Gastroesophageal sphincter (tissue), 4 donors: ENCODE measurements around the gene SLC12A6. TPM values are rescaled to one million over a fixed set of nuclear protein-coding genes. Genes with fewer than 3 reads are reported as not detected.
A peak's percentile ranks its signal among the peaks of the same experiment; 100 is the strongest.

Experiments used
- ATAC-seq: fragments of 150-250 bp; one replicate; pipeline ENCODE4 v1.9.1; 2016; ENCODE audit warnings: mild to moderate bottlenecking, moderate library complexity
- H3K27ac ChIP-seq, 4 donors: fragments of 200-600 bp; sonication (generic) in 3 of 4; 1 replicate in 3 of 4; 2 replicates in 1 of 4; pipeline ENCODE4 v1.5.1; 2016 to 2019
- H3K27me3 ChIP-seq: fragments of 200-600 bp; sonication (generic); one replicate; pipeline ENCODE4 v1.5.1; 2019
- H3K36me3 ChIP-seq, 2 donors: fragments of 200-600 bp; sonication (generic); one replicate each; pipeline ENCODE4 v1.5.1; 2019; ENCODE audit warnings: control low read depth in 1 of 2
- H3K4me1 ChIP-seq, 3 donors: fragments of 200-600 bp; sonication (generic); 1 replicate in 2 of 3; 2 replicates in 1 of 3; pipeline ENCODE4 v1.5.1; 2016 to 2019; ENCODE audit warnings: control low read depth in 2 of 3
- H3K4me3 ChIP-seq, 2 donors: fragments of 200-600 bp; sonication (generic); one replicate each; pipeline ENCODE4 v1.5.1; 2019; ENCODE audit warnings: mild to moderate bottlenecking in 1 of 2, moderate library complexity in 1 of 2
- H3K9me3 ChIP-seq, 3 donors: fragments of 200-600 bp; sonication (generic); one replicate each; pipeline ENCODE4 v1.5.1; 2017 to 2019; ENCODE audit warnings: control low read depth in 2 of 3
- CTCF ChIP-seq, 4 experiments: fragments of 200-600 bp in 2 of 4; fragments of 450-650 bp in 2 of 4; sonication (generic) in 1 of 4; IDR thresholded peaks; one replicate each; pipeline ENCODE4 v1.5.1; 2017 to 2019; ENCODE audit warnings: antibody characterized with exemption in 4 of 4, mild to moderate bottlenecking in 2 of 4, moderate library complexity in 2 of 4
- EP300 ChIP-seq: sonication (generic); formaldehyde crosslinking; IDR thresholded peaks from one replicate; pipeline ENCODE4 v1.6.1; 2017; ENCODE audit warnings: antibody characterized with exemption, mild to moderate bottlenecking
- POLR2A ChIP-seq, 2 donors: fragments of 450-650 bp; IDR thresholded peaks; one replicate each; pipeline ENCODE4 v1.6.1; 2017; ENCODE audit warnings: antibody characterized with exemption in 2 of 2, mild to moderate bottlenecking in 2 of 2, moderate library complexity in 1 of 2
- POLR2AphosphoS5 ChIP-seq: sonication (generic); formaldehyde crosslinking; IDR thresholded peaks from one replicate; pipeline ENCODE4 v1.6.1; 2017; ENCODE audit warnings: antibody characterized with exemption
- WGBS, 2 donors: methylation state at CpG; one replicate each; pipeline ENCODE4 v1.1.5; 2018; ENCODE audit warnings: low coverage in 1 of 2; 5-methylcytosine and 5-hydroxymethylcytosine counted together
- total RNA-seq, 4 donors: library from RNA; depleted of rRNA; stranded (reverse); fragments of >200 nt; gene quantifications; one replicate each; pipeline ENCODE4 v1.1.0, GENCODE V29; 2016

The SLC12A6 gene
- total RNA-seq, 4 donors from 2014 or later = 12.0 to 19.0 (median 15.7) TPM

GRCh38 chr15:34373951-34374350 is 36.4 kb upstream of the SLC12A6 start:
- no peak for ATAC-seq
- no peak for TF ChIP-seq CTCF (IDR thresholded peaks at IDR 0.05)
- no peak for TF ChIP-seq EP300
- TF ChIP-seq POLR2AphosphoS5 = no peak
- H3K27ac ChIP-seq = no peak overlapping the region
- no CpG with 5 or more reads among the region's 8 CpGs for WGBS, 2 donors
- no peaks in the 10 kb centered on the region for H3K36me3 ChIP-seq
- H3K4me1 ChIP-seq = no peaks in the 10 kb centered on the region
- H3K9me3 ChIP-seq = no peaks in the 10 kb centered on the region
- no peak overlapping the region for H3K4me3 ChIP-seq
- no peaks in the 10 kb centered on the region for H3K27me3 ChIP-seq

GRCh38 chr15:34370643-34371042 is 33.1 kb upstream of the SLC12A6 start:
- Histone ChIP-seq H3K4me1 (peaks cover 0 to 22% (median 11%) of the 10 kb centered on the region in 3 donors), H3K27me3 (no peaks in the 10 kb centered on the region), H3K36me3 (no peaks in the 10 kb centered on the region), H3K9me3 (no peaks in the 10 kb centered on the region), H3K4me3 (no peak overlapping the region), H3K27ac (no peak overlapping the region)
- no peak for TF ChIP-seq POLR2A (IDR thresholded peaks at IDR 0.05)
- no peak for TF ChIP-seq POLR2AphosphoS5
- TF ChIP-seq CTCF (IDR thresholded peaks at IDR 0.05) = no peak
- no peak for TF ChIP-seq EP300
- ATAC-seq = no peak
- 43 to 63% methylated on average over 2 of the region's 2 CpGs for WGBS, 2 donors

GRCh38 chr15:34370129-34370528 is 32.5 kb upstream of the SLC12A6 start:
- no peak overlapping the region for H3K27ac ChIP-seq
- no peak for TF ChIP-seq POLR2AphosphoS5
- TF ChIP-seq POLR2A (IDR thresholded peaks at IDR 0.05) = no peak
- no peak for TF ChIP-seq EP300
- TF ChIP-seq CTCF (IDR thresholded peaks at IDR 0.05) = no peak
- ATAC-seq = no peak
- no peaks in the 10 kb centered on the region for H3K36me3 ChIP-seq
- 43 to 70% methylated on average over 2 of the region's 2 CpGs for WGBS, 2 donors
- no peaks in the 10 kb centered on the region for H3K9me3 ChIP-seq
- no peak overlapping the region for H3K4me3 ChIP-seq
- peaks cover 0 to 27% (median 13%) of the 10 kb centered on the region in 3 donors for H3K4me1 ChIP-seq
- H3K27me3 ChIP-seq = no peaks in the 10 kb centered on the region

GRCh38 chr15:34367101-34368081 is 29.8 kb upstream of the SLC12A6 start, which contains the start of gene LPCAT4:
LPCAT4 (minus strand) TSS chr15:34367196; CDS start chr15:34367100, 96 bp downstream.
- peak within 1 kb of the TSS; percentile 87 to 98 (median 98) for H3K27ac ChIP-seq
- H3K36me3 ChIP-seq = peaks cover 0 to 16% of the 10 kb centered on the region in 2 donors
- ATAC-seq = peak; percentile 96
- TF ChIP-seq POLR2AphosphoS5 (peak; percentile 35), POLR2A (IDR thresholded peaks at IDR 0.05) (peak; percentile 73 to 74), EP300 (no peak), CTCF (IDR thresholded peaks at IDR 0.05) (peak; percentile 93 to 99 (median 94))
- 0% methylated on average over 1 of the region's 80 CpGs; no CpG with 5 or more reads in 1 of the 2 donors for WGBS, 2 donors
- H3K4me3 ChIP-seq = peak within 1 kb of the TSS; percentile 77 to 95
- H3K27me3 ChIP-seq = no peaks in the 10 kb centered on the region
- peaks cover 0 to 30% (median 13%) of the 10 kb centered on the region in 3 donors for H3K4me1 ChIP-seq
- no peaks in the 10 kb centered on the region for H3K9me3 ChIP-seq
